Left colon (tissue), 2 donors: ENCODE measurements around the gene TNS3. TPM values are rescaled to one million over a fixed set of nuclear protein-coding genes. Genes with fewer than 3 reads are reported as not detected.
"Not testable (repeated sequence)": the region's sequence is repeated elsewhere in the genome, so short reads cannot be mapped to it uniquely, and the experiment has no call there.

ENCODE experiments used
- ATAC-seq: fragments of 200-7000 bp; cut with Tn5 transposase; one replicate; pipeline ENCODE4 v1.9.1; 2020; ENCODE audit warnings: mild to moderate bottlenecking, moderate library complexity
- DNase-seq, 2 donors: peaks; one replicate each; pipeline ENCODE4 v3.0.0-alpha.2; 2020
- intact Hi-C, 2 donors: fragments of 100-400 bp; cut with DNase I in 1 of 2; cut with micrococcal nuclease in 1 of 2; formaldehyde crosslinking; loops; one replicate each; pipeline versions ENCODE4 v1.11.2 to v1.14.0; 2022; cut with DNase I, micrococcal nuclease
- total RNA-seq, 2 donors: library from RNA; stranded (reverse); fragmentation: NEBNext Ultra II Directional; extraction: Animal tissue kit (Norgen Biotek cat#: 25700); gene quantifications; one replicate each; pipeline ENCODE4 v1.2.1, GENCODE V29; 2021
- donor health status: DM: no; HTN: no; CAD: no.
- donor health status: DM: yes; HTN: yes; CAD: no.

TNS3 gene
- total RNA-seq, 2 donors from 2014 or later = 56.9 to 62.3 TPM

DNA sequence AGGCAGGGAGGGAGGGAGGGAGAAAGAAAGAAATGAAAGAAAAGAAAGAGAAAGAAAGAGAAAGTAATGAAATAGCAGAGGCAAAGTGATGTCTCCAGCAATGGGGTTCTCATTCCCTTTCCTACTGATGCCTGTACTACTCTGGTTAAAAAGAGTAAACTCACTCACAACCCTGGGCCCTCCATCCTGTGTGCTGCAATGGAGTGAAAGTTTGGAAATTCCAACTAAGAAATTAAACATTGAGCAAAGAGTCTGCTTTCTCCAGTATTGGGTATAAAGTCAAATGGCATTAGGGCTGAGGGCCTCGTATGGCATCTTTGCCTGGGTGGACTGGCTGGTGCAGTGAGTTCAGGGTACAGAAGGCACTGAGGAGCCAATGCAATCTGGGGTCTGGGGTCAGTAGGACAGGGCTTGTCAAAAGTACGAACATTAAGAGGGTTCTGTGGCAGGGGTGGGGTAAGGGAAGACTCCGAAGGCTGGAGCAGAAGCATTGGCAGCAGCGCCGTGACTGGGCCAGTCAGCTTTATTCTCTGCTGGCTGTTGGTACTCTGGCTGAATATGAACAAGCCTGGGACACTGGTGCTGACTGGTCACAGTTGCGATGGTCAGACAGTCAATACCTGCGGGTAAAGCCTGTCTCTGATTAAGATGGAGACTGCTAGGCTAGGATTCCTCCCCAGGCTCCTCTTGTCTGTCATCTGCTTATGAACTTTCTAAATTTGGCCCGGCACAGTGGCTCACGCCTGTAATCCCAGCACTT is 24.1 kb upstream of the TNS3 start:
- DNase-seq = no peak
- no peak for ATAC-seq
- intact Hi-C loops = no loop called here

DNA sequence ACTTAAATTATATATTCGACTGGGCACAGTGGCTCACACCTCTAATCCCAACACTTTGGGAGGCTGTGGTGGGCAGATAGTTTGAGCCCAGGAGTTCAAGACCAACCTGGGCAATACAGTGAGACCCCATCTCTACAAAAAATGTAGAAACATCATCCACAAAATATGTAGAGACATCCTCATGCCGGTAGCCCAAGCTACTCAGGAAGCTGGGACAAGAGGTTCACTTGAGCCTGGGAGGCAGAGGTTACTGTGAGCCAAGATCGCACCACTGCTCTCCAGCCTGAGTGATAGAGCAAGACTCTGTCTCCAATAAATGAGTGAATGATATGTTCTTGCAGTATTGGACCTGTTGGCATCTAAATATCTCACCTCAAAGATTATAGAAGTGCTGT is 22.6 kb upstream of the TNS3 start:
- peak; percentile 18 for ATAC-seq
- intact Hi-C loops = no loop called here

DNA sequence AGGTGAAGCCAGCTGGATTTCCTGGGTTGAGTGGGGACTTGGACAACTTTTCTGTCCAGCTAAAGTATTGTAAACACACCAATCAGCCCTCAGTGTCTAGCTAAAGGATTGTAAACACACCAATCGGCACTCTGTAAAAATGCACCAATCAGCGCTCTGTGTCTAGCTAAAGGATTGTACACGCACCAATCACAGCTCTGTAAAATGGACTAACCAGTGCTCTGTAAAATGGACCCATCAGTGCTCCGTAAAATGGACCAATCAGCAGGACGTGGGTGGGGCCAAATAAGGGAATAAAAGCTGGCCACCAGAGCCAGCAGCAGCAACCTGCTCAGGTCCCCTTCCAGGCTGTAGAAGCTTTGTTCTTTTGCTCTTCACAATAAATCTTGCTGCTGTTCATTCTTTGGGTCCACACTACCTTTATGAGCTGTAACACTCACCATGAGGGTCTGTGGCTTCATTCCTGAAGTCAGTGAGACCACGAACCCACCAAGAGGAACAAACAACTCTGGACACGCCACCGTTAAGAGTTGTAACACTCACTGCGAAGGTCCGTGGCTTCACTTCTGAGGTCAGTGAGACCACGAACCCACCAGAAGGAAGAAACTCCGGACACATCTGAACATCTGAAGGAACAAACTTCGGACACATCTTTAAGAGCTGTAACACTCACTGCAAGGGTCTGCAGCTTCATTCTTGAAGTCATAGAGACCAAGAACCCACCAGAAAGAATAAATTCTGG is 21.8 kb upstream of the TNS3 start:
- intact Hi-C loops, ATAC-seq: not testable (repeated sequence)

More for the DNA sequence above, 22.6 kb upstream of the TNS3 start:
- no peak for DNase-seq

DNA sequence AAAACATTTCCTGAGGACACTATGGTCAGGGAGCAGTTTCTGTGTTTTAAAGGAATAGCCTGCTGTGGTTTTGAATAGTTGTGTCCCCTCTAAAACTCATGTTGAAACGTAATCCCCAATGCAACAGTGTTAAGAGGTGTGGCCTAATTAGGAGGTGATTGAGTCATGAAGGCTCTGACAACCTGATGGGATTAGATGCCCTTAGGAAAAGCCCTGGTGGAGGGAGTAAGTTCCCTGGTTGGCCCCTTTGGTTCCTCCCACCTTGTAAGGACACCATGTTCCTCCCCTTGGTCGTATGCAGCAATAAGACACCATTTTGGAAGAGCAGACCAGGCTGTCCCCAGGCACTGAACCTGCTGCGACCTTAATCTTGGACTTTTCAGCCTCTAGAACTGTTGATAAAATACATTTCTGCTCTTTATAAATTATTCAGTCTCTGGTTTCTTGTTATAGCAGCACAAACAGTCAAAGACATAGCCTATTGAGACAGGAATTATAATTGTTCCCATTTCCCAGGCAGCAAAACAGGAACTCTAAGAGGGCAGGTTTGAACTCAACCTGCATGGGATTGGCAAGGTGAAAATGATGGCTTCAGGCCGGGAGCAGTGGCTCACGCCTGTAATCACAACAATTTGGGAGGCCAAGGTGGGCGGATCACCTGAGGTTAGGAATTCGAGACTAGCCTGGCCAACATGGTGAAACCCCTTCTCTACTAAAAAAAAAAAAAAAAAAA is 20.5 kb upstream of the TNS3 start:
- no peak for ATAC-seq
- intact Hi-C loops = no loop called here
- DNase-seq = no peak

More for the DNA sequence above, 21.8 kb upstream of the TNS3 start:
- DNase-seq = not testable (repeated sequence)

DNA sequence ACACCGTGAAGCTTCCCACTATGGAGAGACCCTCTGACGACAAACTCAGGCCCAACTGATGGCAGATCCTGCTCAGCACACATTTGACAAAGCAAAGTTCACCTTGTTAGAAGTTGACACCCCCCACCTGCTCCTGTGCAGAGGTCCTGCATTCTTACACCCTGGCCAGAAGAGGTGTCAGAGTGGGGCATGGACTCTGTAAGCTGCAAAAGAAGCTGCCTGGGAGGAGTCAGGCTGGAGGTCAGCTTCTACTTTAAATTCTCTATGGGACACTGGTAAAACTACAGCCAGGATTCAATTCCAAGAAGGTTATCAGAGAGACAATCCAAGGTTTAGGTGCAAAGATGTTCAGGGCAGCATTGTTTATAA is 20.0 kb upstream of the TNS3 start:
- DNase-seq = no peak
- intact Hi-C loops = no loop called here
- ATAC-seq = no peak

DNA sequence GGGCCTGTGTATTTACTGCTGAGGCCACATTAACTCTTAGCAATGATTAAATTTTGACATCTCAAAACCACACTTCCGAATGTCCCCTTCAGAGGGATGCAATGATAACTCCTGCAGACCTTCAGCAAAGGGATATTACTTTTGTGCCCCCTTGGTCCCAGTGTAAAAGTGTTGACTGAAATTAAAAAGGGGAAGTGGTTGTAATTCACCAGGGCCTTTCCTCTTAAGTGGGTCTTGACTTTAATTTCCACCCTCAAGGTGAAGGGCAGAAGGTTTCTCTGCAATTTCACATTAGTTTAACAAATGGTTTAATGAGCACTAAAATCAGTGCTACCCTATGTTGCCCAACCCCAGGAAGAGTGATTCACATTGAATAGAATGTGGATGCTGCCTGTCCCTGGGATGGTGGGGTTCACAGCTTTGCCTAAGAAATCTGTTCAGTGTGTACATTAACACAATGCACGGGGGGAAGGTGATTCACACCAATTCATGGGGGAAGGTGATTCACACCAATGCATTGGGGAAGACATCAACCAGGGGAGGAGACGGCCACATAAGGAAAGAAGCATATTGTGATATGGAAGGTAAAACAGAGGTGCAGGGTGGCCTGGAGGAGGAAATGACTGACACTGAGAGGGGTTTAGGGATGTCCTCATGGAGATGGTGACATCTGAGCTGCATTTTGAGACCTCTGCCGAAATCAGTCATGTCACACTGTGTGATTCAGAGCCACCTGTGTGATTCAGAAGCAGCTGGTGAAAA is 19.4 kb upstream of the TNS3 start:
- ATAC-seq (no peak), DNase-seq (no peak)
- intact Hi-C loops = no loop called here

DNA sequence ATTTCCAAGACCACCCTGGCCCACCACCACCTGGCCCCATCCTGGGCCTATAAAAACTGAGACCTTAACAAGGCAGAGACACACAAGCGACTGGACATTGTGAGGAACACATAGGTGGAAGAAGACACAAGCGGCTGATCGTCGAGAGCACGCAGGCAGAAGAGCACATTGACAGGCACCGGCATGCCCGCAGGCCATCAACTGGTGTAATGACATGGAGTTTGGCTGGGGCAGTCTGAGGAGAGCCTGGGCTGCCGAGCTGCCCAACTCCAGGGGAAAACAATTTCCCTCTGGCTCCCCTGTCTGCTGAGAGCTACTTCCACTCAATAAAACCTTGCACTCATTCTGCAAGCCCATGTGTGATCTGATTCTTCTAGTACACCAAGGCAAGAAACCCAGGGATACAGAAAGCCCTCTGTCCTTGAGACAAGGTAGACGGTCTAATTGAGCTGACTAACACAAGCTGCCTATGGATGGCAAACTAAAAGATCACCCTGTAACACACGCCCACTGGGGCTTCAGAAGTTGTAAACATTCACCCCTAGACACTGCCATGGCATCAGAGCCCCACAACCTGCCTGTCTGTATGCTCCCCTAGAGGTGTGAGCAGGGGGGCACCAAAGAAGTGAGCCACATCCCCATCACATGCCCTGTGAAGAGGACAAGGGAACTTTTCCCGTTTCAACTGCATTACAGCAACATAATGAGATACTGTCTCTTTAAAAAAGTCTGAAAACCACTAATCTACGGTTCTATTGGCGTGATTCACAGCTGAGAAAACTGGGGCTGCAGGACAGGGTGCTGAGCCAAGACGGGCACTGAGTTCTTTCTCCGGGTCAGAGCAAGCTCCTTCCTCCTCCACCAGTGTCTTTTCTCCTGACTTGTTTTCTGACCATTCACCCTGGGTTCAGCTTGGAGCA is 18.5 kb upstream of the TNS3 start:
- DNase-seq (no peak), ATAC-seq (peak; percentile 41)
- intact Hi-C loops = no loop called here

DNA sequence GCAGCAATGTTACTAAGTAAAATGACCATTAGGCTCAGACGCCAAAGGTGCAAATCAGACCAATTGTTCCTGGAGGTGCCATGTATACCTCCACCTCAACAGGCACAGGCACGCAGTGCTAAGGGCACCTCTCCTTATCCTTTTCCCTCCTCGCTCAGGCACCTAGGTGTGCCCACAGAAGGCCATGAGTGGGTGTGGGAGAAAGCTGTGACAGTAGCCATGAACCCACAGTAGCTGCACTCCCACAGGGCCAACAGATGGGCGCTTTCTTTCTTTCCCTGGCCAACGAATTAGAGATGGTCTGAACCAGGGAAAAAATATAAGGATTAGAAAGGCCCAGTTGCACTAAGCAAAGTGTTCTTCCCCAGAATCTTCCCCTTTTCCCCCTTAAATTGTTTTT is 15.5 kb upstream of the TNS3 start:
- ATAC-seq (no peak), DNase-seq (no peak)
- intact Hi-C loops = no loop called here

DNA sequence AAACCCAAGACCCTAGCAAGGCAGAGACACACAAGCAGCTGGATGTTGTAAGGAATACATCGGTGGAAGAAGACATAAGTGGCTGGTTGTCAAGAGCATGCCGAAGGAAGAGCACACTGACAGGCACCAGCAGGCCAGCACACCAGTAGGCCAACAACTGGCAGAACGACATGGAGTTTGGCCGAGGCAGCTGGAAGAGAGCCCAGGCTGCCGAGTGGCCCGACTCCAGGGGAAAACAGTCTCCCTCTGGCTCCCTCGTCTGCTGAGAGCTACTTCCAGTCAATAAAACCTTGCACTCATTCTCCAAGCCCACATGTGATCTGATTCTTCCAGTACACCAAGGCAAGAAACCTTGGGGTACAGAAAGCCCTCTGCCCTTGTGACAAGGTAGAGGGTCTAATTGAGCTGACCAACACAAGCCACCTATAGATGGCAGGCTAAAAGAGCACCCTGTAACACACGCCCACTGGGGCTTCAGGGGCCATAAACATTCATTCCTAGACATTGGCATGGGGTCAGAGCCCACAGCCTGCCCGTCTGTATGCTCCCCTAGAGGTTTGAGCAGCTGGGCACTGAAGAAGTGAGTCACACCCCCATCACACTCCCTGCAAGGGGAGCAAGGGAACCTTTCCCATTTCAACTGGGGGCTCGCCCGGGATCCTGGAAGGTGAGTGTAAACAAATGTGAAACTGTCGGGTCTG is 14.7 kb upstream of the TNS3 start:
- ATAC-seq (peak; percentile 25), DNase-seq (peak in 1 of 2 donors; percentile 56)
- intact Hi-C loops = no loop called here

DNA sequence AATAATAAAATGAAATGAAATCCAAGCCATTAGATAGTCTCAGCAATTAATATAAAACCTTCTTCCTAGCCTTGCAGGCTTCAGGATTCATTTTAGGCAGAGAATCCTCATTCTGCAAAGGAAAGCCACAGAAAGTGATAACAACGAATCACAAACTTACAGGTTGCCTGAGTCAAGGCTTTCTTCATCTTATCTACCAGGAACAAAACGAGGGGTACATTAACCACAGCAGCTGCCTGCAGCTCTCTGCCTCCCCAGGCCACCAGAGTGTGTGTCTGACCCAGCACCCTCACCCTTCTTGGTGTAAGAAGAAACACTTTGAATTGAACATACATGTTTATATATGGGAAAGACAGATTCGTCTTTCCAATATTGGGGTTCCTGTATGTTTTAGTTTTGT is 12.5 kb upstream of the TNS3 start:
- ATAC-seq (no peak), DNase-seq (no peak)
- intact Hi-C loops = no loop called here

DNA sequence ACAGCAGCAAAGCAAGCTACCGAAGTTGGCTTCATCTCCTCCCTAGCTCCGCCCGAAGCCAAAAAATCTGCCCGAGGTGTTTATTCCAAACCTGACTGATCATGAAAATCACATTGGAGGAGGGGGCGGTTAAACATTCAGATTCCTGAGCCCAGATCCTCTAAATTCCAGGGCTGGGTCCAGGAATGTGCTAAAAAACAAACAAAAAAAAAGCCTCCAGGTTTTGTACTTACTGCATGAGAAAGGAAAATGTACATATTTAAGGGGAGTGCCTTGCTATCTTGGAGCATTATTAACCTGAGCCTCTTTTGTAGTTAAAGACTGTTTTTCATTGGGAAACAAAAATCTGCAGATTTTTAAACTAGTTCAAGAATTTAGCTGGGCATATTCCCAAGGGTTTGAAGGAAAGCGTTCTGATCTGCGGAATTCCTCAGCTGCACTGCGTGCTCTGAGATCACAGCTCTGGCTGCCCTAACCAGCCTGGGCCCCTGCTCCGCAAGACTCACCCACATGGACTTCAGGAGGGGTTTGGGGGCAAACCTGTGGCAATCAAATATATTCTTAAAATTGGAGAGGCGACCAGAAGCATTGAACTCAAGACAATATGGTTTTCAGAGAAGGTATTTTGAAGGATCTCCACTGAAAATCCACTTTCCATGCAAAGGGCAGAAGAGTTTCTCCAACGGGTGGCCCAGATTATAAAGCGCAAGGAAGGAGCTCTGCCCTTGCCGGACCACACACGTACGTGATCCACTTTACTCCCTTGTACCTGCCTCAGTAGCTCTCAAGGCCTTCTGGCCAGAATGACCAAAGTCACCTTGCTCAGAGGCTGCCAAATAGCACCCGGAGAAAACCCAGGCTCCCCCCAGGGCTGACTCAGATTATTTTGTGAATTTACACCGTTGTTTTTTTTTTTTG is 10.0 kb upstream of the TNS3 start:
- no peak for DNase-seq
- intact Hi-C loops = no loop called here
- no peak for ATAC-seq

DNA sequence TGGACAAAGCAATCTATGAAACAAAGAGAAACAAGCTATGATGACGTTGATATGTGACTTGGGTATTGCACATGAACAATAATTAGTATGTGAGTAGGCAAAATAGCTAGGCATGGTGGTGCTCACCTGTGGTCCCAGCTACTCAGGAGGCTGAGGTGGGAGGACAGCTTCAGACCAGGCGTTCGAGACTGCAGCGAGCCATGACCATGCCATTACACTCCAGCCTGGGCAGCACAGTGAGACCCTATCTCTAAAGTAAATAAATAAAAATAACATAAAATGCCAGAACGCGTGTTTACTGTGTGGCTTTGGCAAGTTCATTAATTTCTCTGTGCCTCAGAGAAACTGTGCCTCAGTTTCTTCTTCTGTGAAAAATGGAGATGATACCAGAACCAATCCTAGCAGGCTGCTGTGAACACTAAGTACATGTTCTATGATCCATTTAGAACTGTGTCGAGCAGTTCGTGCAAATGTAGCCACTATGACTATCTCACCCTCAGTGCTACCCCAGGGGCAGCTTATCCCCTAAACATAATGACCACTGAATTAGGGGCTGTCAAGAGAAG is 9.3 kb upstream of the TNS3 start:
- DNase-seq (no peak), ATAC-seq (no peak)
- intact Hi-C loops = no loop called here

DNA sequence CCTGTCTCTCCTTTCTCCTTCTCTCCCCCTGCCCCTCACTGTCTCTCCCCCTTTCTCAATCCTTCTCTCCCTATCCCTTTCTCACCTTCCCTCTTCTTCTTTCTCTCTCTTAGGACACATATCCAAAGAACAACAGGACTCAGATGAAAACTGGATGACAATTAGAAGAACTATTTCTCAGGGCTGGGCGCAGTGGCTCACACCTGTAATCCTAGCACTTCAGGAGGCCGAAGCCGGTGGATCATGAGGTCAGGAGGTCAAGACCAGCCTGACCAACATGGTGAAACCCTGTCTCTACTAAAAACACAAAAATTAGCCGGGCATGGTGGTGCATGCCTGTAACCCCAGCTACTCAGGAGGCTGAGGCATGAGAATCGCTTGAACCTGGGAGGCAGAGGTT is 8.3 kb upstream of the TNS3 start:
- intact Hi-C loops, DNase-seq, ATAC-seq: not testable (repeated sequence)

DNA sequence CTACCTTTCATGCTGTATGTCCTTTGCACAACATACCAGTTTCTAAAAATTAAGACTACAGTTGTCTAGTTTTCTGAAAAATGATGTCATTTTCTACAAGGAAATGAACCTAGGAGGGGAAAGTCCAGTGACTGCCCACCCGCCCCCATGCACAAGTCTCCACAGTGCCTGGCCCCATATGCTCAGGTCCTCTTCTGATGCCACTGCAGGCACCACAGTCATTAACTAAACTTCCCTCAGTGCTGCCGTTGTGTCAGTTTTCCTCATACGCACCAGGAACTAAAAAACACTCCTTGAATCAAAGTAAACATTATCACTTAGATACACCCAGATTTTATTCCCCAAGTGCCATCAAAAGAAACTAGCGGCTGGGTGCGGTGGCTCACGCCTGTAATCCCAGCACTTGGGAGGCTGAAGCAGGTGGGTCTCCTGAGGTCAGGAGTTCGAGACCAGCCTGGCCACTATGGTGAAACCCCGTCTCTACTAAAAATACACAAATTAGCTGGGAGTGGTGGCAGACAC is 6.9 kb upstream of the TNS3 start:
- ATAC-seq = peak; percentile 91
- intact Hi-C loops = no loop called here
- DNase-seq = peak; percentile 67 to 81

DNA sequence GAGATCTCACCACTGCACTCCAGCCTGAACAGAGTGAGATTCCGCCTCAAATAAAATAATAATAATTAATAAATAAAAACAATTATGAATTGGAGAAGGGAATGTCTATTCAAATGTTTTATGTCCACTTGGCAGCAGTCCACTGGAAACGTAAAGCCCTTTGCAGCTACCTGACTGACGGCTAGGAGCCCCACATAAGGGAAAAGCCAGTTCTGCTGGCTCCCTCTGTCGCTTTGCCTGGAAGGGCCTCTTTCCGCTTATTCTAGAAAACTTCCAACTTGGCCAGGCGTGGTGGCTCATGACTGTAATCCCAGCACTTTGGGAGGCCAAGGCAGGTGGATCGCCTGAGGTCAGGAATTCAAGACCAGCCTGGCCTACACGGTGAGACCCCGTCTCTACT is 6.1 kb upstream of the TNS3 start:
- ATAC-seq (peak; percentile 56), DNase-seq (peak in 1 of 2 donors; percentile 60)
- intact Hi-C loops = no loop called here

DNA sequence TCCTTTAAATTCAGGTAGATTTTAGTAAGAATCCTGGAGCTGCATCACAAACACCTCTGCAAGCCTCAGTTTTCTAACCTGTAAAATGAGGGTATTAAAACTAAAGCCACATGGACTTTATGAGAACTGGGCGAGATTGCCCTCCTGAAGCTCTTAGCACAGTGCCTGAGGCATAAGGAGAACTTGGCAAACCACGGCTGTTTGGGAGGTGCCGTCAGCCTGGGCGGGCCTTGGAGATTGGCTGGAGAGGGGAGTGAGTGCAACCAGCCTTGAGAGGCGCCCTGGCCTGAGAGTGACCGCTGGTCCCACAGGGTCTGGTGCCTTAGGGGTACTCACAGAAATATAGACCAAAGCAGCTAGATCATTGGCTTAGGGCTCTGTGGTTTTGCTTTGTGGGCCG is 5.4 kb upstream of the TNS3 start:
- DNase-seq (peak in 1 of 2 donors; percentile 51), ATAC-seq (peak; percentile 40)
- intact Hi-C loops = no loop called here
